ENCODE measurements around the gene WFDC11. TPM values are rescaled to one million over a fixed set of nuclear protein-coding genes. Genes with fewer than 3 reads are reported as not detected.

The WFDC11 gene
- total RNA-seq: not detected

GRCh38 chr20:45670139-45670538, at the start of gene WFDC11:
Gene WFDC11, minus strand, starts transcription at chr20:45670239. Its CDS starts 19,639 bp downstream, at chr20:45650600.

GRCh38 chr20:45704969-45705637, 35.1 kb upstream of the WFDC11 start, which contains the start of gene WFDC10B:
Gene WFDC10B, minus strand, starts transcription at chr20:45705019. Its CDS starts 19,027 bp downstream, at chr20:45685992.

GRCh38 chr20:45701873-45702272, 31.8 kb upstream of the WFDC11 start, which contains the start of gene WFDC13:
Gene WFDC13, plus strand, starts transcription at chr20:45702038. Its CDS starts 86 bp downstream, at chr20:45702124.

GRCh38 chr20:45631184-45631583, 38.9 kb downstream of the WFDC11 start, which contains the start of gene WFDC9:
Gene WFDC9, minus strand, starts transcription at chr20:45631284. Its CDS starts 21,103 bp downstream, at chr20:45610181.

GRCh38 chr20:45629496-45630100, 40.4 kb downstream of the WFDC11 start, which contains the start of gene WFDC10A:
Gene WFDC10A, plus strand, starts transcription at chr20:45629739. Its CDS starts 75 bp downstream, at chr20:45629814.

Small RNA genes lying within 50 kb of the gene (microRNA-seq; reads per million reads assigned to microRNA genes)
- gene MIR3617 (ENCODE audit: borderline microRNAs expressed, borderline replicate concordance): not detected

Other genes with a start within 250 kb of the WFDC11 start
- not detected for gene WFDC2, start 200.5 kb downstream of the WFDC11 start, total RNA-seq
- gene SPINT3, start 154.6 kb downstream of the WFDC11 start, total RNA-seq: not detected
- not detected for gene WFDC6, start 130.8 kb downstream of the WFDC11 start, total RNA-seq
- not detected for gene EPPIN, start 122.8 kb downstream of the WFDC11 start, total RNA-seq
- not detected for gene WFDC8, start 91.0 kb downstream of the WFDC11 start, total RNA-seq
- gene WFDC10A, start 40.5 kb downstream of the WFDC11 start, total RNA-seq: not detected
- gene WFDC9, start 39.0 kb downstream of the WFDC11 start, total RNA-seq: not detected
- gene WFDC13, start 31.8 kb upstream of the WFDC11 start, total RNA-seq: not detected
- gene WFDC10B, start 34.8 kb upstream of the WFDC11 start, total RNA-seq: not detected
- not detected for gene SPINT4, start 52.1 kb upstream of the WFDC11 start, total RNA-seq
- gene WFDC3, start 121.6 kb upstream of the WFDC11 start, total RNA-seq: not detected
- 10 to 100 TPM; 27.8 to 28.2 TPM for gene DNTTIP1, start 121.7 kb upstream of the WFDC11 start, total RNA-seq
- 100 to 1,000 TPM; 135 to 141 TPM for gene UBE2C, start 142.4 kb upstream of the WFDC11 start, total RNA-seq
- not detected for gene TNNC2, start 157.1 kb upstream of the WFDC11 start, total RNA-seq
- under 1 TPM; 0.55 to 0.70 TPM for gene SNX21, start 163.6 kb upstream of the WFDC11 start, total RNA-seq
- 10 to 100 TPM; 29.6 to 32.8 TPM for gene ACOT8, start 187.2 kb upstream of the WFDC11 start, total RNA-seq
- gene ZSWIM3, start 187.4 kb upstream of the WFDC11 start, total RNA-seq: 1 to 10 TPM; 5.6 to 6.6 TPM
- gene ZSWIM1, start 211.0 kb upstream of the WFDC11 start, total RNA-seq: 1 to 10 TPM; 9.3 to 9.7 TPM
- 1 to 10 TPM in 1 of 2 experiments, under 1 TPM in 1; 0.96 to 2.5 TPM for gene SPATA25, start 217.4 kb upstream of the WFDC11 start, total RNA-seq
- gene NEURL2, start 221.0 kb upstream of the WFDC11 start, total RNA-seq: 1 to 10 TPM; 2.0 to 2.9 TPM
- gene CTSA, start 221.1 kb upstream of the WFDC11 start, total RNA-seq: 10 to 100 TPM; 56.9 to 57.5 TPM
- gene PLTP, start 241.9 kb upstream of the WFDC11 start, total RNA-seq: under 1 TPM; 0.43 to 0.50 TPM

Measured in activated naive CD4-positive, alpha-beta T cell treated with anti-CD3 and anti-CD28 coated beads, Interleukin-2, amount 10 ng/mL, durations not matched to agents 5 hours and 36 hours (primary cell).